ENCODE measurements around the gene CDC37L1.

DNA sequence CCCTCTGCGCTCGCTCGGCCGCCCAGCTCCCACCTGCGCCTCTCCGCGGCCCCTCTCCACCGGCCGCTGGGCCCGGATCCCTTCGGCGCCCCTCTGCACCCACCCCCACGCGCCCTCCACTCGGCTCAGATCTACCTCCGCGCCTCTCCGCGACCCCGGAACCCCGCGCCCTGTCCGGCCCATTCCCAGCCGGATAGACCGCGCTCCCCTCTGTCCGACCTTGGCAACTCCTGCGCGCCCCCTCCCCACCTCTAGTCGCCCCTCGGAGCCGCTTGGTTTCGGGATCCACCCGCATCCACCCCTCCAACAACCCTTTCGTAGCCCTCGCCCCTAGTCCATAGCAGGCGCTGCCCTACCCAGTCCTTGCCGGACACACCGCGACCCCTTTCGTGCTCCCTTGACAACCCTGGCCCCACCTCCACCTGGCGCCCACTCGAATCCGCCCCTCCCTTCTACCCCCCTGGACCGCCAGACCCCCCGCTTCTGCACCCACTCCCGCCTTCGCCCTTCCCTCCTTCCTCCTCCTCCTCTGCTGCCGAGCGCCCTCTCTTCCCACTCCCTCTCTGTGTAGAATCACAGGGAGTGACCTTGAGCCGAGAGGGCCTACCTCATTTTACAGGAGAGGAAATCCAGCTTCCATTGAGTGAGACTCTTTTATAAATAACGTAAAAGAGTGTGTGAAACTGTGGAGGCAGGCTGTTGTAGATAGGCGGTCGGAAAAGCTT, 62.2 kb downstream of the CDC37L1 start:
- TF ChIP-seq CTCF (conservative IDR thresholded peaks at IDR 0.05 in 1 of 2, IDR thresholded peaks at IDR 0.05 in 1 of 2; ENCODE audit: low read depth in 1 of 2, low read length in 2 of 2): no peak
- TF ChIP-seq EZH2 (IDR thresholded peaks at IDR 0.05; ENCODE audit: low read length, missing control alignments): no peak
